SK-N-SH (cell line): ENCODE measurements around the gene DDX53. TPM values are rescaled to one million over a fixed set of nuclear protein-coding genes. Genes with fewer than 3 reads are reported as not detected.

ENCODE experiments used
- CTCF ChIA-PET: fragments of 300-600, 350-600 bp; formaldehyde crosslinking; extraction: SDS; loops from one replicate; lab custom pipeline; 2021; lab: Yijun Ruan, JAX
- POLR2A ChIA-PET: fragments of 350-600 bp; sonication (Branson Sonifier 250); formaldehyde crosslinking; extraction: SDS; loops from one replicate; lab custom pipeline; 2020; ENCODE audit warnings: antibody characterized with exemption, inconsistent platforms; lab: Yijun Ruan, JAX
- DNase-seq: peaks from one replicate; pipeline ENCODE4 v3.0.0; 2012
- H2AFZ ChIP-seq: fragments of 200-600 bp; sonication (generic); 2 replicates; pipeline ENCODE4 v1.8.1; 2016; ENCODE audit warnings: antibody characterized with exemption, mild to moderate bottlenecking, low read depth
- H3F3A ChIP-seq: fragments of 200-600 bp; sonication (generic); replicated peaks from 2 replicates; pipeline ENCODE3; 2016; ENCODE audit warnings: antibody characterized with exemption, mild to moderate bottlenecking; ENCODE audit not compliant: insufficient read depth
- H3K27ac ChIP-seq, 2 experiments: fragments of 200-500 bp in 1 of 2; fragments of 200-600 bp in 1 of 2; sonication (Bioruptor generic) in 1 of 2; sonication (generic), shearing (Covaris generic) in 1 of 2; 2 replicates each; pipeline versions ENCODE4 v1.5.1 to v1.6.1; 2014 to 2016; ENCODE audit warnings: low read depth in 2 of 2, inconsistent platforms in 1 of 2, low read length in 1 of 2, mild to moderate bottlenecking in 1 of 2, mixed read lengths in 1 of 2
- H3K27me3 ChIP-seq: fragments of 200-600 bp; sonication (generic), shearing (Covaris generic); 2 replicates; pipeline ENCODE4 v1.6.1; 2016; ENCODE audit warnings: mixed run types; ENCODE audit not compliant: insufficient read depth
- H3K36me3 ChIP-seq, 2 experiments: fragments of 200-500 bp in 1 of 2; fragments of 200-600 bp in 1 of 2; sonication (Bioruptor generic) in 1 of 2; sonication (generic) in 1 of 2; replicated peaks in 1 of 2; 2 replicates each; pipeline versions ENCODE3 to v1.5.1; 2014 to 2016; ENCODE audit warnings: low read length in 1 of 2, mild to moderate bottlenecking in 1 of 2; ENCODE audit not compliant: insufficient read depth in 2 of 2, control insufficient read depth in 1 of 2
- H3K4me1 ChIP-seq, 2 experiments: fragments of 200-500 bp in 1 of 2; fragments of 200-600 bp in 1 of 2; sonication (Bioruptor generic) in 1 of 2; sonication (generic), shearing (Covaris generic) in 1 of 2; 2 replicates each; pipeline versions ENCODE4 v1.5.1 to v1.6.1; 2014 to 2016; ENCODE audit warnings: low read depth in 1 of 2, low read length in 1 of 2, mixed run types in 1 of 2; ENCODE audit not compliant: insufficient read depth in 2 of 2, control insufficient read depth in 1 of 2
- H3K4me2 ChIP-seq: fragments of 200-600 bp; sonication (generic), shearing (Covaris generic); 2 replicates; pipeline ENCODE4 v1.6.1; 2017; ENCODE audit warnings: mixed run types
- H3K4me3 ChIP-seq, 2 experiments: fragments of 200-500 bp in 1 of 2; fragments of 200-600 bp in 1 of 2; sonication (Bioruptor generic) in 1 of 2; sonication (generic), shearing (Covaris generic) in 1 of 2; 2 replicates each; pipeline versions ENCODE4 v1.5.1 to v1.8.1; 2014 to 2016; ENCODE audit warnings: low read depth in 2 of 2, inconsistent platforms in 1 of 2, low read length in 1 of 2, mild to moderate bottlenecking in 1 of 2, mixed read lengths in 1 of 2, moderate library complexity in 1 of 2
- H3K79me2 ChIP-seq: fragments of 200-600 bp; sonication (generic); 2 replicates; pipeline ENCODE4 v1.8.1; 2017; ENCODE audit warnings: mild to moderate bottlenecking; ENCODE audit not compliant: insufficient read depth
- H3K9ac ChIP-seq: fragments of 200-600 bp; sonication (generic); 2 replicates; pipeline ENCODE4 v1.6.1; 2017; ENCODE audit warnings: mixed run types
- H3K9me2 ChIP-seq: fragments of 200-600 bp; sonication (generic); 2 replicates; pipeline ENCODE4 v1.6.1; 2017; ENCODE audit warnings: mixed run types
- H3K9me3 ChIP-seq: fragments of 200-600 bp; sonication (generic); 2 replicates; pipeline ENCODE4 v1.6.1; 2017; ENCODE audit warnings: mixed run types, mild to moderate bottlenecking, moderate library complexity
- H4K20me1 ChIP-seq: fragments of 200-600 bp; sonication (generic); 2 replicates; pipeline ENCODE4 v1.6.1; 2017; ENCODE audit warnings: mild to moderate bottlenecking, mixed run types; ENCODE audit not compliant: insufficient read depth
- CHD2 ChIP-seq: fragments of 150-350 bp; IDR thresholded peaks from 2 replicates; pipeline ENCODE4 v1.6.1; 2018; ENCODE audit warnings: low read length; ENCODE audit not compliant: partially characterized antibody
- CTCF ChIP-seq: fragments of 200-600 bp; sonication (generic); IDR thresholded peaks from 2 replicates; pipeline ENCODE4 v1.6.1; 2017; ENCODE audit warnings: antibody characterized with exemption, mild to moderate bottlenecking, moderate library complexity
- EP300 ChIP-seq, 2 experiments: IDR thresholded peaks; 2 replicates each; pipeline versions ENCODE4 v1.4.0 to v1.6.1; 2012; ENCODE audit warnings: borderline replicate concordance in 1 of 2, low read depth in 1 of 2, low read length in 1 of 2
- EZH2phosphoT487 ChIP-seq: fragments of 200-600 bp; sonication (generic); IDR thresholded peaks from 2 replicates; pipeline ENCODE4 v1.6.1; 2017; ENCODE audit warnings: low read depth, mixed run types, mild to moderate bottlenecking, antibody characterized with exemption, moderate library complexity, borderline replicate concordance
- FOXM1 ChIP-seq: IDR thresholded peaks from 2 replicates; pipeline ENCODE4 v1.4.0; 2012; ENCODE audit warnings: low read depth, mild to moderate bottlenecking
- GABPA ChIP-seq: IDR thresholded peaks from 2 replicates; pipeline ENCODE4 v1.4.0; 2012; ENCODE audit warnings: low read depth, mild to moderate bottlenecking
- IRF3 ChIP-seq: fragments of 150-350 bp; IDR thresholded peaks from 2 replicates; pipeline ENCODE4 v1.6.1; 2016; ENCODE audit warnings: mild to moderate bottlenecking, low read depth, low read length
- JUND ChIP-seq: IDR thresholded peaks from 2 replicates; pipeline ENCODE4 v1.4.0; 2012
- MAX ChIP-seq: IDR thresholded peaks from 2 replicates; pipeline ENCODE4 v1.4.0; 2012; ENCODE audit warnings: low read depth
- MXI1 ChIP-seq: IDR thresholded peaks from 2 replicates; pipeline ENCODE4 v1.6.1; 2012; ENCODE audit warnings: mild to moderate bottlenecking, low read depth, low read length, improper control_type of control experiment
- NFIC ChIP-seq: IDR thresholded peaks from 2 replicates; pipeline ENCODE4 v1.4.0; 2012; ENCODE audit warnings: borderline replicate concordance
- NRF1 ChIP-seq: IDR thresholded peaks from 2 replicates; pipeline ENCODE4 v1.6.1; 2012; ENCODE audit warnings: low read depth, mild to moderate bottlenecking, low read length
- PBX3 ChIP-seq: IDR thresholded peaks from 2 replicates; pipeline ENCODE4; 2012
- POLR2AphosphoS5 ChIP-seq: IDR thresholded peaks from 2 replicates; pipeline ENCODE4 v1.6.1; 2012; ENCODE audit warnings: low read depth, low read length
- RAD21 ChIP-seq: IDR thresholded peaks from 2 replicates; pipeline ENCODE4 v1.6.1; 2012; ENCODE audit warnings: mild to moderate bottlenecking, low read length
- RCOR1 ChIP-seq: fragments of 150-350 bp; IDR thresholded peaks from 2 replicates; pipeline ENCODE4 v1.6.1; 2017; ENCODE audit warnings: antibody characterized with exemption, low read length
- RFX5 ChIP-seq: IDR thresholded peaks from 2 replicates; pipeline ENCODE4 v1.6.1; 2012; ENCODE audit warnings: mild to moderate bottlenecking, improper control_type of control experiment, low read length
- RXRA ChIP-seq: IDR thresholded peaks from 2 replicates; pipeline ENCODE4 v1.4.0; 2012; ENCODE audit warnings: low read depth, mild to moderate bottlenecking, borderline replicate concordance
- SIN3A ChIP-seq: IDR thresholded peaks from 2 replicates; pipeline ENCODE4 v1.6.1; 2012; ENCODE audit warnings: low read depth, mild to moderate bottlenecking, low read length, moderate library complexity, borderline replicate concordance
- TAF1 ChIP-seq: IDR thresholded peaks from 2 replicates; pipeline ENCODE4 v1.6.1; 2012; ENCODE audit warnings: low read depth, mild to moderate bottlenecking, low read length, moderate library complexity, borderline replicate concordance
- USF1 ChIP-seq: IDR thresholded peaks from 2 replicates; pipeline ENCODE4 v1.4.0; 2012; ENCODE audit warnings: low read depth, borderline replicate concordance
- WGBS: methylation state at CpG from one replicate; pipeline ENCODE4 v1.1.6; 2017; ENCODE audit warnings: low lambda C conversion rate; 5-methylcytosine and 5-hydroxymethylcytosine counted together
- polyA plus RNA-seq, 3 experiments: library from polyadenylated mRNA; depleted of rRNA; stranded (reverse); fragments of >200 nt; gene quantifications; 2 replicates each; pipeline ENCODE4 v1.2.3, GENCODE V29; 2012

The DDX53 gene
- polyA plus RNA-seq, 1 of the 3 experiments (the other 2 are of a cell fraction) = 0.18 TPM

GRCh38 chrX:22968494-22968893, 31.3 kb upstream of the DDX53 start:
- H3K36me3 ChIP-seq = no peaks in the 10 kb centered on the region
- TF ChIP-seq RAD21 (no peak), EP300 (IDR thresholded peaks at IDR 0.05; ENCODE audit: borderline replicate concordance in 1 of 2, low read depth in 1 of 2, low read length in 1 of 2) (no peak), CHD2 (no peak), NFIC (no peak), IRF3 (no peak), USF1 (no peak), RFX5 (no peak), MXI1 (no peak), EZH2phosphoT487 (no peak), TAF1 (no peak), PBX3 (no peak), POLR2AphosphoS5 (no peak), MAX (no peak), FOXM1 (no peak), RCOR1 (no peak), JUND (no peak)
- TF ChIP-seq, all 33 proteins: peak for 0
- no peak overlapping the region for H3K4me3 ChIP-seq
- CTCF ChIA-PET = interaction anchor here (1.4 kb wide), 1 partner anchor 9 kb away, joined by 4 read pairs; no protein-coding TSS in a partner anchor
- no peaks in the 10 kb centered on the region for H3F3A ChIP-seq
- H3K4me1 ChIP-seq = no peaks in the 10 kb centered on the region
- no peak overlapping the region for H3K4me2 ChIP-seq
- POLR2A ChIA-PET = no interaction called here
- H3K79me2 ChIP-seq = no peaks in the 10 kb centered on the region
- H4K20me1 ChIP-seq = no peaks in the 10 kb centered on the region
- H3K27ac ChIP-seq = no peak overlapping the region
- H2AFZ ChIP-seq = no peak overlapping the region
- H3K27me3 ChIP-seq = no peaks in the 10 kb centered on the region
- no peak for DNase-seq
- no peaks in the 10 kb centered on the region for H3K9me3 ChIP-seq
- H3K9me2 ChIP-seq = no peaks in the 10 kb centered on the region
- no peak overlapping the region for H3K9ac ChIP-seq
- 46% methylated on average over 2 of the region's 2 CpGs for WGBS

GRCh38 chrX:22969411-22969810, 30.3 kb upstream of the DDX53 start:
- DNase-seq = no peak
- Histone ChIP-seq H3K9me3 (no peaks in the 10 kb centered on the region), H3F3A (no peaks in the 10 kb centered on the region), H3K4me3 (no peak overlapping the region), H3K9ac (no peak overlapping the region), H3K36me3 (no peaks in the 10 kb centered on the region), H3K79me2 (no peaks in the 10 kb centered on the region), H3K4me1 (no peaks in the 10 kb centered on the region), H3K27me3 (no peaks in the 10 kb centered on the region), H4K20me1 (no peaks in the 10 kb centered on the region), H3K9me2 (no peaks in the 10 kb centered on the region), H3K4me2 (no peak overlapping the region), H2AFZ (no peak overlapping the region), H3K27ac (no peak overlapping the region)
- ChIA-PET CTCF (no interaction called here), POLR2A (no interaction called here)
- WGBS = 9% methylated on average over 1 of the region's 1 CpG
- TF ChIP-seq RFX5 (no peak), POLR2AphosphoS5 (no peak), IRF3 (no peak), EZH2phosphoT487 (no peak), GABPA (no peak), CTCF (no peak), NRF1 (no peak), SIN3A (no peak), CHD2 (no peak), RXRA (no peak), USF1 (no peak)
